Testis (tissue), 2 donors: Measurements from ENCODE around the gene LTBP1.

Experiments used
- CTCF ChIP-seq, 3 experiments: fragments of 450-650 bp in 2 of 3; fragments of 200-600 bp in 1 of 3; sonication (generic) in 1 of 3; IDR thresholded peaks; one replicate each; pipeline ENCODE4 v1.5.1; 2016 to 2019; ENCODE audit warnings: antibody characterized with exemption in 3 of 3, mild to moderate bottlenecking in 2 of 3, moderate library complexity in 1 of 3
- POLR2A ChIP-seq: fragments of 450-650 bp; IDR thresholded peaks from one replicate; pipeline ENCODE4 v1.6.1; 2017; ENCODE audit warnings: antibody characterized with exemption, mild to moderate bottlenecking, moderate library complexity

GRCh38 chr2:33222309-33222708 lies 275.6 kb downstream of the LTBP1 start:
- TF ChIP-seq CTCF (IDR thresholded peaks at IDR 0.05) (no peak), POLR2A (no peak)
